Panc1 (cell line): ENCODE measurements around the gene RRP7A.

ENCODE experiments used
- CTCF ChIP-seq: fragments of 450-650 bp; IDR thresholded peaks from 2 replicates; pipeline ENCODE4 v1.5.1; 2017; ENCODE audit warnings: mild to moderate bottlenecking
- POLR2AphosphoS5 ChIP-seq: IDR thresholded peaks from 2 replicates; pipeline ENCODE4 v1.6.1; 2012; ENCODE audit warnings: mild to moderate bottlenecking, low read depth, low read length, moderate library complexity
- REST ChIP-seq, 2 experiments: IDR thresholded peaks; 2 replicates each; pipeline ENCODE4 v1.6.1; 2011 to 2012; ENCODE audit warnings: low read depth in 2 of 2, control low read depth in 1 of 2, low read length in 1 of 2, mild to moderate bottlenecking in 1 of 2, moderate library complexity in 1 of 2; ENCODE audit not compliant: insufficient read depth in 1 of 2
- SIN3A ChIP-seq: IDR thresholded peaks from 2 replicates; pipeline ENCODE4 v1.6.1; 2012; ENCODE audit warnings: low read depth, mild to moderate bottlenecking, low read length, moderate library complexity, borderline replicate concordance; ENCODE audit not compliant: insufficient read depth

GRCh38 chr22:42500161-42500835, 19.3 kb downstream of the RRP7A start:
- TF ChIP-seq CTCF (no peak), POLR2AphosphoS5 (no peak), REST (IDR thresholded peaks at IDR 0.05; ENCODE audit: insufficient read depth in 1 of 2, low read depth in 2 of 2, low read length in 1 of 2) (no peak), SIN3A (no peak)
